HEK293T (cell line): ENCODE measurements around the gene PCDH9.
A peak's percentile ranks its signal among the peaks of the same experiment; 100 is the strongest.

ENCODE experiments used
- CTCF ChIA-PET: fragments of 350-600 bp; formaldehyde crosslinking; extraction: SDS; loops from one replicate; lab custom pipeline; 2021; ENCODE audit warnings: antibody characterized with exemption, inconsistent platforms; lab: Yijun Ruan, JAX
- POLR2A ChIA-PET: fragments of 350-600 bp; formaldehyde crosslinking; extraction: SDS; loops from one replicate; lab custom pipeline; 2020; ENCODE audit warnings: antibody characterized with exemption, inconsistent platforms; lab: Yijun Ruan, JAX
- DNase-seq: peaks from one replicate; pipeline ENCODE4 v3.0.0; 2012; ENCODE audit warnings: mixed read lengths; ENCODE audit errors: extremely low spot score
- ARNT ChIP-seq: fragments of 450-650 bp; IDR thresholded peaks from 2 replicates; pipeline ENCODE4 v1.6.1; 2017; ENCODE audit warnings: mild to moderate bottlenecking
- BHLHE40 ChIP-seq: fragments of 450-650 bp; IDR thresholded peaks from 2 replicates; pipeline ENCODE4 v1.6.1; 2016; ENCODE audit warnings: mild to moderate bottlenecking, moderate library complexity, borderline replicate concordance
- CTBP1 ChIP-seq: fragments of 450-650 bp; IDR thresholded peaks from 2 replicates; pipeline ENCODE4 v1.6.1; 2016; ENCODE audit warnings: borderline replicate concordance
- ELF4 ChIP-seq: fragments of 450-650 bp; IDR thresholded peaks from 2 replicates; pipeline ENCODE4 v1.6.1; 2017; ENCODE audit warnings: antibody characterized with exemption
- FOXA1 ChIP-seq: fragments of 450-650 bp; IDR thresholded peaks from 2 replicates; pipeline ENCODE4 v1.6.1; 2016; ENCODE audit warnings: mild to moderate bottlenecking
- FOXK2 ChIP-seq: fragments of 450-650 bp; IDR thresholded peaks from 2 replicates; pipeline ENCODE4 v1.6.1; 2016; ENCODE audit warnings: mild to moderate bottlenecking
- FOXM1 ChIP-seq: fragments of 450-650 bp; IDR thresholded peaks from 2 replicates; pipeline ENCODE4 v1.6.1; 2017; ENCODE audit warnings: mild to moderate bottlenecking, borderline replicate concordance
- HDGF ChIP-seq: fragments of 450-650 bp; IDR thresholded peaks from 2 replicates; pipeline ENCODE4 v1.6.1; 2017; ENCODE audit warnings: antibody characterized with exemption, borderline replicate concordance
- L3MBTL2 ChIP-seq: fragments of 450-650 bp; conservative IDR thresholded peaks from 2 replicates; pipeline ENCODE4 v1.6.1; 2016; ENCODE audit warnings: mild to moderate bottlenecking
- LEF1 ChIP-seq: fragments of 450-650 bp; IDR thresholded peaks from 2 replicates; pipeline ENCODE4 v1.6.1; 2017; ENCODE audit warnings: mild to moderate bottlenecking, borderline replicate concordance
- NFRKB ChIP-seq: fragments of 450-650 bp; IDR thresholded peaks from 2 replicates; pipeline ENCODE4 v1.6.1; 2016; ENCODE audit warnings: mild to moderate bottlenecking, moderate library complexity
- SP1 ChIP-seq: fragments of 450-650 bp; IDR thresholded peaks from 2 replicates; pipeline ENCODE4 v1.6.1; 2017
- SUZ12 ChIP-seq: fragments of 450-650 bp; IDR thresholded peaks from 2 replicates; pipeline ENCODE4 v1.6.1; 2016; ENCODE audit warnings: mild to moderate bottlenecking
- TARDBP ChIP-seq: fragments of 450-650 bp; IDR thresholded peaks from 2 replicates; pipeline ENCODE4 v1.6.1; 2016
- ZNF384 ChIP-seq: fragments of 450-650 bp; IDR thresholded peaks from 2 replicates; pipeline ENCODE4 v1.6.1; 2016
- TF ChIP-seq, protein P1 (sequence below): fragments of 450-650 bp; IDR thresholded peaks from 2 replicates; pipeline ENCODE4 v1.6.1; 2016

PCDH9 gene

DNA sequence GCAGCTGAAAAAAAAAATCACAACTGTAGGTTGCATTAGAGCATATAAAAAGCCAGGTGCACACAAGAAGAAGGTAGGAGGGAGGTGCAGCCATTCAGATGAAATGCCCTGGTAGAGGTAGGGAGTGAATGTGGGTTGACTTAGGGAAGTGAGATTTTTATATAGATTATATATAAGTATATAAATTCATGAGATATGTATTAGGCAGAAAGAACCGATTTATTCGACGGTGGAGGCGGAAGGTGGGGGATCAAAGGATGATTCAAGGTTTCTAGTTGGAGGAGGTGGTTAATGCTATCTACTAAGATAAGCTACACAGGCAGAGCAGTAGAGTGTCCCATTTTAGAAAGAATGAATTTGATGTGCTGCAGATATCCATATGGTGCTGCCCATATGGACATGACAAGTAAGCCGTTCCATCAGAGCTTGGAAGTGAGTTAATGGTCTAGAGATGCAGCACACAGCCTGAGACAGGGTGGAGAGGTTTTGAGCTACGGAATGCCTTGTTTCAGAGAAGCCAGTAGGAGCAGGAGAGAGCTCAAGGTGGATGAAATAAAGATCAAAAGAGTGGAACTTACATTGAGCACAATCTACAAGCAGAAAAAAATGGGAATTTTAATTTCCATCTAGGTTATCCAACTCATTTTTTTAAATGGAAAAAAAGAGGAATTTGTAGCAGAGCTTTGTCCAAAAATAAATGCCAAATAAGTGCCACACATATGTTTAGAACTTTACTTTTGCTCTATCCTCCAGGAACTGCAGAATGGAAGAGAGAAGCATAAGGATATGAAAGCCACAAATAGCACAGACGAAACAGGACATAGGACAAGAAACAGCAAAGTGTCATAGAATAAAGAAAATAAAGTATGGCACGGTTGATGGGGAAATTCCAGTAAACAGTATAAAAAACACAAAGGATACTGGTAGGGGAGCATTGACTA is 177.3 kb downstream of the PCDH9 start:
- CTCF ChIA-PET, result interaction anchor here (0.6 to 1.1 kb wide), 4 partner anchors 10 to 363 kb away, joined by 3 to 4 read pairs (median 3); no protein-coding TSS in a partner anchor
- no peak for DNase-seq
- POLR2A ChIA-PET, result interaction anchor here (2.4 kb wide), 1 partner anchor 16 kb away, joined by 6 read pairs; no protein-coding TSS in a partner anchor
- TF ChIP-seq NFRKB (no peak), FOXM1 (no peak), L3MBTL2 (no peak), ARNT (no peak), SUZ12 (no peak), FOXA1 (no peak), TARDBP (no peak), CTBP1 (no peak), SP1 (no peak), HDGF (no peak), LEF1 (no peak), ZNF384 (no peak), FOXK2 (no peak), ELF4 (no peak), BHLHE40 (no peak)
- TF ChIP-seq, protein P1, sequence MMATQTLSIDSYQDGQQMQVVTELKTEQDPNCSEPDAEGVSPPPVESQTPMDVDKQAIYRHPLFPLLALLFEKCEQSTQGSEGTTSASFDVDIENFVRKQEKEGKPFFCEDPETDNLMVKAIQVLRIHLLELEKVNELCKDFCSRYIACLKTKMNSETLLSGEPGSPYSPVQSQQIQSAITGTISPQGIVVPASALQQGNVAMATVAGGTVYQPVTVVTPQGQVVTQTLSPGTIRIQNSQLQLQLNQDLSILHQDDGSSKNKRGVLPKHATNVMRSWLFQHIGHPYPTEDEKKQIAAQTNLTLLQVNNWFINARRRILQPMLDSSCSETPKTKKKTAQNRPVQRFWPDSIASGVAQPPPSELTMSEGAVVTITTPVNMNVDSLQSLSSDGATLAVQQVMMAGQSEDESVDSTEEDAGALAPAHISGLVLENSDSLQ, result no peak

GRCh38 chr13:67049744-67050143 is 180.4 kb downstream of the PCDH9 start:
- ChIA-PET CTCF (no interaction called here), POLR2A (no interaction called here)
- no peak for TF ChIP-seq HDGF
- TF ChIP-seq BHLHE40, result no peak
- TF ChIP-seq FOXK2, result no peak
- no peak for TF ChIP-seq ELF4
- no peak for TF ChIP-seq TARDBP
- no peak for TF ChIP-seq L3MBTL2
- no peak for TF ChIP-seq FOXM1
- TF ChIP-seq, protein P1, result no peak
- TF ChIP-seq CTBP1, result no peak
- TF ChIP-seq LEF1, result no peak
- DNase-seq, result no peak

DNA sequence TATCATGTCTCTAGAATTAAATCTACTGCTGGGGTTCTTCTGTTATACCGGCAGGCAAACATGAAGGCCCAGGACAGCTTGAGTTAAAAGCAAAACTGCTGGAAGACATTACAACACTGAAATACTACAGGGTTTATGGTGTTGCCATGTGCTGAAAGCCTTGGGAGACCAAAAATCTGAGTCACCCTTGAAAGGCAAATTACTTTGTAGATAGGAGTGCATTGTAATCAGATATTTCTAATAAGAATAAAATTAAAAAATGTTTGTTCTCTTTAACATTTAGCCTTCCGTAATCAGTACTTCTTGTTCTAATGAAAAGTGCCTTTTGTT is 181.3 kb downstream of the PCDH9 start:
- CTCF ChIA-PET, result interaction anchor here (0.6 to 1.4 kb wide), 6 partner anchors 9 to 369 kb away, joined by 3 to 5 read pairs (median 4); no protein-coding TSS in a partner anchor
- TF ChIP-seq NFRKB (no peak), TARDBP (no peak), ELF4 (no peak), LEF1 (no peak), HDGF (no peak), SP1 (no peak), ARNT (no peak), L3MBTL2 (no peak; the same call in 1 of the 2 replicates), SUZ12 (no peak), BHLHE40 (no peak), FOXM1 (no peak)
- TF ChIP-seq, protein P1, result no peak
- DNase-seq, result no peak
- POLR2A ChIA-PET, result interaction anchor here (0.9 kb wide), 1 partner anchor 10 kb away, joined by 3 read pairs; no protein-coding TSS in a partner anchor

DNA sequence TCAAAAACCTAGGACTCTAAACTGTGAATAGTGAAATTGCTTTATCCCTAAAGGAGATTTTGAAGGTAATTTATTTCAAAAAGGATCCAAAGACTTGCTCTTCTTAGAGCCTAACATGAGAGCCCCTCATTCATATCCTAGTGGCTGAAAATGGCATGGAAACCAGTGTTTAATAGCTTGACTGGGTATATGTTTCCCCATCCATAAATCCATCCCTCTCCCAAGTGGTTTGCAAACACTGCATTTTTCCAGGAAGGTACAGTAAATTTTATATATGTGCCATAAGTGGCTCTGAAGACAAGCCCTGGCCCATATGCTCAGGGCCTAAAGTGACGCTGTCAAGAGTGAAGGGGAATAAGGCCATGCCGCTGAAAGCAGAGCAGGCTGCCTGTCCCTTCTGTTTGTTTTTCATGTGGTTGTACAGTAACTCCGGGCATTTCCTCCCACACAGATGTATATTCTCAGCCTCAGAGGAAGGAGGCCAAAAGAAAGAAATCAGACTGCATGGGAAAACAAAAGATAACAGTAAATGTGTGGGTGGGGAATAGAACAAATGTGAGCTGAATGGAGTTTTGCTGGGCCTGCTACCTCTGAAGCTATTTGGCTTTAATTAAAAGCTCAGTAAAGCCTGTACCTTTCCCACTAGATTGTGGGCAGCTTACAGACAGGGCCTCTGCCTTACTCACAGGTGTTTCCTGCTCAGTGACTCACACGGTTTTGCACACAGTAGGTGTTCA is 181.9 kb downstream of the PCDH9 start:
- ChIA-PET POLR2A (interaction anchor here (0.9 kb wide), 1 partner anchor 10 kb away, joined by 3 read pairs; no protein-coding TSS in a partner anchor), CTCF (interaction anchor here (0.6 to 1.4 kb wide), 7 partner anchors 9 to 369 kb away, joined by 3 to 5 read pairs (median 4); no protein-coding TSS in a partner anchor)
- peak; percentile 73 for DNase-seq
- TF ChIP-seq FOXA1 (peak; percentile 52; the same call in 1 of the 2 replicates), CTBP1 (no peak), BHLHE40 (no peak), FOXK2 (no peak), NFRKB (no peak), L3MBTL2 (peak; percentile 56), SP1 (no peak), ARNT (no peak), FOXM1 (no peak), ELF4 (no peak)
- TF ChIP-seq, protein P1, result peak; percentile 85
